G401.6 (cell line): ENCODE data around the gene SREBF2.
A peak's percentile ranks its signal among the peaks of the same experiment; 100 is the strongest.

Experiments used
- FAIRE-seq: peaks from 2 replicates; lab custom pipeline; 2012; peaks lifted over from hg19 to GRCh38; lab: Jason Lieb, UNC

The SREBF2 gene

GRCh38 chr22:41922328-41922727 is 89.4 kb downstream of the SREBF2 start:
- no peak for FAIRE-seq

GRCh38 chr22:41922940-41923594 is 90.2 kb downstream of the SREBF2 start:
- no peak for FAIRE-seq

GRCh38 chr22:41923595-41924276 is 90.8 kb downstream of the SREBF2 start:
- no peak for FAIRE-seq

GRCh38 chr22:41925783-41926460 is 93.0 kb downstream of the SREBF2 start:
- no peak for FAIRE-seq

GRCh38 chr22:41927813-41928212 is 94.9 kb downstream of the SREBF2 start:
- no peak for FAIRE-seq

DNA sequence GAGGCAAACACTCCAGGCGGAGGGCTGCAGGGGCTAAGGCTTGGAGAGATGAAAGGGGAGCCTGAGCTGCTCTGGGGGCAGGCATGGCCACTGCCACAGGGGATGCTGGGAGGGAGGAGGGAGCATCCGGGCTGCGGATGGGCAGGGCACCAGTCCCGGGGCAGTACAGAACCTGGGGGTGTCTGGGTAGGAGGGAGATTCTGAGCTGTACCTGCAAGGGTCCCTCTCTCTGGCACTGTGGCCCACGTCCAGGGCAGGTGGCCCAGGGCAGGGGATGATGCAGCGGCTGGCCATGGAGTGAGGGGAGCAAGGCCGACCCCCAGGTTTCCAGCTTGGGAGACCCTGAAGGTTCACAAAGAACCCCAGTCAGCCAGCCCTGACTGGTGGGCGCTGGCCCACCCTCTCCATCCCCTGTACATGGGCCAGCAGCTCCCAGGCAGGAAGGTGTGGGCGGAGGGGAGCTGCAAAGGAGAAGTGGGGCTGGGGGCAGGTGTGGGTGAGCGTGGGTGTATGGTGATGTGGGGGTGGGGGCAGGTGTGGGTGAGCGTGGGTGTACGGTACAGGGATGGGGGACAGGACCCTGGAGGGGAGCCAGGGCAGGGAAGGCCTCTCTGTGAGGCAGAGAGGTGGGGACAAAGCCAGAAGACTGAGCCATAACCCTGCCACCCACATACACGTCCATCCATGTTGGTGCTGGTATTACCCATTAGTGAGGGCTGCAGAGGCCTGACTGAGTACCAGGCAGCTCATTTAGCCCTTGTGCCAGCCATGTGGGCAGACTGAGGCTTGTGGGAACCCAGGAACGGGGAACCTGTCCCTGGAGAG is 95.9 kb downstream of the SREBF2 start:
- no peak for FAIRE-seq

- no peak for FAIRE-seq
Observed at GRCh38 chr22:41929418-41929810, 96.5 kb downstream of the SREBF2 start.

DNA sequence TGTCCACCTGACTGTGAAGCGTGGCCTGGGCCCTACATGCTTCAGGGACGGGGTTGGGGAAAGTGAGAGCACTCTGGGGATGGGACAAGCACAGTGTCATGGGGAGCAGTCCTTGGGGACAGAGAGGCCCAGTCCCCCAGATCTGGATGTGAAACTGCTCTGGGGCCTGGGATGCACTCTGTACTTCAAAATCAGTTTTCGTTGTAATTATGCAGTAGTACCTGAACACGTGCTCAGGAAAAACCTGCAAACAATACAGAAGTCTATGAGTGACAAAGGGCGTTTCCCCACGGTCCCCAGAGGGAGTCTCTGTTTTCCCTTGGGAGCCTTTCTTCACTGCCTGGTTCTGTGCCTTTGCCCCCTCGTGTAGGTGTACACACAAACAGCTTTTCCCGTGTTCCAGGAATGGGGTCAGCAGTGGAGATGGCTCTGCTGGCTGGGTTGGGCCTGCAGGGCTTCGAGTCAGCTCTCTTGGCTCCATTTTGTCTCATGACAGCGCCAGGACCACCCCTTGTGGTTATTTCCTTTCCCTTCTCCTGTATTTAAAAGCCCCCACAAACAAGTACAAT is 98.9 kb downstream of the SREBF2 start:
- no peak for FAIRE-seq

- no peak for FAIRE-seq
Observed at GRCh38 chr22:41932353-41932752, 99.4 kb downstream of the SREBF2 start.

GRCh38 chr22:41933411-41934177 is 100.7 kb downstream of the SREBF2 start:
- no peak for FAIRE-seq

GRCh38 chr22:41934284-41935014 is 101.5 kb downstream of the SREBF2 start:
- no peak for FAIRE-seq

DNA sequence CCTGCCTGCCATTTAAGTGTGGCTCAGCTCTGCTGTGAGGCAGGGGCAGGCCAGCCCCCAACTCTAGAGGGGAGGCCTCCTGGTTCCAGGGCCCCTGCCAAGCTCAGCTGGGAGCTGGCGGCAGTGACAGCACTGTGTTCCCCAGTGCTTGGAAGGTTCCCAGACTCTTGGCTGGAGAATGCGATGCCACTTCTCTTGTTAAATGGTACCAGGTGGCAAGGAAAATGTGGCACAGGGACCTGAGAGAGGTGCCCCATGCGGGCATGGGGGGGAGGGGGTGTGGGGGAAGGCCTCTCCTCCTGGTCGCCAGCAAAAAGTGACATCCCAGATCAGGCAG is 102.1 kb downstream of the SREBF2 start:
- FAIRE-seq, result no peak

DNA sequence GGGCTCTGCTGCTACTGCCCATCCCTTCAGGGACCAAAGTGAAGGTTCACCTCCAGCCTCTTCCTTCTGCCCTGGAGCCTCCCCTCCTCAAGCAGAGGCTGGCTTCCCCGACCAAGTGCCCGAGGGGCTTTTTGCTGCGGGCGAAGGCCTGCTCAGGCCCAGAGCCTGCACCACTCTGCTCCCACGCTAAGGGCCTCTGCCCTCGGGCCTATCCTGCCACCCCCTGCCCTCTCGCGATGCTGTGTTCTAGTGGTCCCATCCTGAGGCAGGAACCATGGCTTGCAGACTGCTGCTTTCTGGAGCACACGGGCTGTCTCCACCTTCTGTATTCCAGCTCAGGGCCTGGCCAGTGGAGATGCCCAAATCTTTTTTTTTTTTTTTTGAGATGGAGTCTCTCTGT is 102.6 kb downstream of the SREBF2 start:
- no peak for FAIRE-seq

- no peak for FAIRE-seq
Observed at GRCh38 chr22:41936894-41937169, 103.9 kb downstream of the SREBF2 start.

DNA sequence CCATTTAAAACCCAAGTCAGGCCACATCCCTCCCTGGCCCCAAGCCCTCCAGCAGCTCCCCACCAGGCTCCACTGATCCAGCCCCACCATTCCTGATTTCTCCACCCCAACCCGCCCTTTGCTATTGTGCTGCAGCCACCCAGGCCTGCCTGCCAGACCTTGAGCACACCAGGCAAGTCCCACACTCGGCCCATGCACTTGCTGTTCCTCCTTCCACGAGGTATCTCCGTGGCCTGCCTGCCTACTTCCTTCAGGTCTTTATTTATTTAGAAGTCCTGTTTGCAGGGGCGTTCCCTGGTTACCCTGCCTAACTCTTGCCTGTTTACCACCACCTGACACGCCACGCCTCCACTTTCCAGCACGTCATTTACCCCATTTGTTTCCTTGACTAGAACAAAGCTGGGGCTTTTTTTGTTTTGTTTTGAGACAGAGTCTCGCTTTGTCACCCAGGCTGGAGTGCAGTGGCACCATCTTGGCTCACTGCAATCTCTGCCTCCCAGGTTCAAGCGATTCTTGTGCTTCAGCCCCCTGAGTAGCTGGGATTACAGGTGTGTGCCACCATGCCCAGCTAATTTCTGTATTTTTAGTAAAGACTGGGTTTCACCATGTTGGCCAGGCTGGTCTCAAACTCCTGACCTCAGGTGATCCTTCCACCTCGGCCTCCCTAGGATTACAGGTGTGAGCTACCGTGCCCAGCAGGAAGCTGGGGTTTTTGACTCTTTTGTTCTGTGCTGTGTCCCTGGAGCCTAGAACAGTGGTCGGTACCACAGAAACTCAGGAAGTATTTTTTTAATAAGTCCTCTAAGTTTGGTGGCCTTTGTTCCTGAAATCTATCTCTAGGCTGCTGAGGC is 107.3 kb downstream of the SREBF2 start:
- FAIRE-seq, result no peak

DNA sequence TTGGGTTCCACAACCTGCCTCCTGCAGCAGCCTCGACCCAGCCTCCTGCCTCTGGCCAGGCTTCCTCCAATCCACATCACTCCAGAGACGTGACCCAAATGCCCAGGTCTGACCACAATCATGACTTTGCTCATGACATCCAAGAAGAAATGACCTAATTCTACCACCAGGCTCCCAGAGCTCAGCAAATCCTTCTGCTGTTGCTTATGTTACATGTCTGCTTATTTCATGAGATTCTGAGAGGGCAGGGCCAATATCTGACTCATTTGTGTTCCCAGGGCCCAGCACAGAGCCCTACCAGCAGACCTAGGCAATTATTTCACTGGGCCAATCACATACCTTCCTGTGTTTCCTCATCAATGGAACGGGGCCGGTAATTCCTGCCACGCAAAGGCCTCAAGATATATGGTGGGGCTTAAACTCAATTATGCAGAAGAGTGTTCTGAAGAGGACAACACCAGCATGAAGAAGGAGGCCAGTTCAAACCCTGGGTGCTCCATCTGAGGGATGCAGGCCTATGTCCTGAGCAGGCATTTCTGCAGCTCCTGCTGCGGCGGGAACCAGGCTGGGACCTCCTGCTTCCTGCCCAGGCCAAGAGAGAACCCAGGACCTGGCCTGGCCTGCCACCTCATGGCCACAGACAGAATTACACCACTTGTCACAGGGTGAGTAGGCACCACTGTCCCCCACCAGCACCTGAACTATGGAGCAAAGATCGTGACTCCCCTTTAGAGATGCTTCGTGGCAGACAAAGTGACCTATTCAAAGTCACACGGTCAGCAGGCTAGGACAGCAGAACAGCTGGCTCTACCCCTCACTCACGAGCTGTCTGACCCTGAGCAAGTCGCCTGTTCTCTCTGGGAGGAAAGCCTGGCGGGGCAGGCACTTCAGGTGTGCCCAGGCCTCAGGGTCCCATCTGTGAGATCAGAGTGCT is 108.2 kb downstream of the SREBF2 start:
- peak; percentile 72 for FAIRE-seq

- FAIRE-seq, result no peak
Observed at GRCh38 chr22:41943661-41944209, 110.8 kb downstream of the SREBF2 start.

DNA sequence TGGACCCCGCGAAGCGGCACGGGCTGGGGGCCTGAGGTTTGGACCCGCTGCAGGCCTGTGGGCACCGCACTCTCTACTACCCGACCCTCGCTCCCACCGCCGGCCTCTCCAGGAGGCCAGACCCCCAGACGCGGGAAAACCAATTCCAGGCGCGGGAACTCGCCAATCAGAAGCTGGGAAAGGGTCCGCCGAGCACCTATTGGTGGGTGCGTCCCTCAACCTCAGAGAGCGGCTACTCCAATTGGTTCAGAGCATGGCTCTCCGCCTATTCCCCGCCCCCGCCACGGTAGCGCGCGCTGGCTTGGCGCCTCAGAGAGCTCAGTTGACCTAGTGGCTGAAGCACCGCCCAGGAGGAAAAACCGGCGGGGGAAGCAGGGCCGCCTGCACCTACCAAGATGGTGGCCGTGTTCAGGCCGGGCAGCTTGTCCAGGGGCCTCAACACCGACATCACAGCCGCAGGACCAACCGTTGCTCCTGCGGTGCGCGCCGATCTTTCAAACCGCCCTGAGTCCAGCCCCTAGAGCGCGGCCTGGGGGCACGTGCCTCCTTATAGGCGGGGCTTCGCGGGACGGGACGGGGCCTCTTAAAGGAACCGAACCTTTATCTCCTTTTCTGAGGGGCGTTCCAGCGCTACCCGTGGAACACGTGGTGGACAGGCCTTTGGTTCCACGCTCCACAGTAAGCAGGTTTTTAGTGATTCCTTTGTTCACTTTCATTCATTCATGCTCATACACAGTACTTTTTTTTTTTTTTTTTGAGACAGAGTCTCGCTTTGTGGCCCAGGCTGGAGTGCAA is 113.9 kb downstream of the SREBF2 start, which contains the start of gene CENPM:
TSS of gene CENPM (minus strand) at position 524 of the 795 bp plus-strand sequence. CDS start at position 448, 76 bp downstream.
- FAIRE-seq, result peak; percentile 97
